Prostate gland (tissue), 2 donors: ENCODE results near the gene ATG7.

Source experiments
- CTCF ChIP-seq, 4 experiments: fragments of 200-600 bp in 2 of 4; fragments of 450-650 bp in 2 of 4; sonication (generic) in 2 of 4; IDR thresholded peaks; 1 replicate in 3 of 4; 2 replicates in 1 of 4; pipeline ENCODE4 v1.5.1; 2016 to 2019; ENCODE audit warnings: antibody characterized with exemption in 4 of 4, mild to moderate bottlenecking in 2 of 4, moderate library complexity in 2 of 4
- POLR2A ChIP-seq: fragments of 450-650 bp; IDR thresholded peaks from one replicate; pipeline ENCODE4 v1.6.1; 2016; ENCODE audit warnings: antibody characterized with exemption, mild to moderate bottlenecking

GRCh38 chr3:11410564-11410963, 138.4 kb downstream of the ATG7 start:
- TF ChIP-seq CTCF (IDR thresholded peaks at IDR 0.05) (no peak), POLR2A (no peak)
